ENCODE results near the gene NUBP2.
A peak's percentile ranks its signal among the peaks of the same experiment; 100 is the strongest.

Gene NUBP2

DNA sequence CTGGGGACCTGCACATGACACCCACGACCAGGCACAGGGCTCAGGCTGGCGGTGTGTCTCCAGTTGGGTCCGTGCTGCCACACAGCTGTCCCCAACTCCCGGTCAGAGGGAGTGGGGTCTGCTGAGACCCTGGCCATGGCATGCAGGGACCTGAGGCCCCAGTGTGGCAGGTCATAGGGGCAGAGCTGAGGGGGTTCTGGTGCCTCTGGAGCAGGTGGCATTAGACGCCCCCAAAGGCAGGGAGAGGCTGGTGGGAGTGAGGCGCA, 4.2 kb downstream of the NUBP2 start:
- DNase-seq = no peak

- DNase-seq = no peak
Measured at GRCh38 chr16:1787322-1788094, 4.7 kb downstream of the NUBP2 start.

GRCh38 chr16:1788095-1788707, 5.4 kb downstream of the NUBP2 start:
- no peak for DNase-seq

- DNase-seq = no peak
Measured at GRCh38 chr16:1788708-1789100, 5.9 kb downstream of the NUBP2 start.

GRCh38 chr16:1789643-1790045, 6.9 kb downstream of the NUBP2 start:
- no peak for DNase-seq

DNA sequence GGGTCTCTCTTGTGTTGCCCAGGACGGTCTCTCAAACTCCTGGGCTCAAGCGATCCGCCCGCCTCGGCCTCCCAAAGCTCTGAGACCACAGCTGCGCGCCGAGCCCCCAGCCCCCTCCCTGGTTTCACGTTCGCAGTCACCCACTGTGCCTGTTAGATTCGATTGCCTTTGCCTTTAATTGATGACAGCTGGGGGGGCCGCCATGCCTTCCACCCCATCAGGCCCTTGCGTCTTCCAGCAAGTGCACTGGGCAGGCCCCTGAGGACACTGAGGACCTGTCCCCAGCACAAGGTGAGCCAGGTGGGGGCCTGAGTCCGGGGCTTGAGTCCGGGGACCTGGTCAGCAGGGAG, 7.5 kb downstream of the NUBP2 start:
- no peak for DNase-seq

GRCh38 chr16:1790611-1791255, 8.0 kb downstream of the NUBP2 start:
- DNase-seq = no peak

DNA sequence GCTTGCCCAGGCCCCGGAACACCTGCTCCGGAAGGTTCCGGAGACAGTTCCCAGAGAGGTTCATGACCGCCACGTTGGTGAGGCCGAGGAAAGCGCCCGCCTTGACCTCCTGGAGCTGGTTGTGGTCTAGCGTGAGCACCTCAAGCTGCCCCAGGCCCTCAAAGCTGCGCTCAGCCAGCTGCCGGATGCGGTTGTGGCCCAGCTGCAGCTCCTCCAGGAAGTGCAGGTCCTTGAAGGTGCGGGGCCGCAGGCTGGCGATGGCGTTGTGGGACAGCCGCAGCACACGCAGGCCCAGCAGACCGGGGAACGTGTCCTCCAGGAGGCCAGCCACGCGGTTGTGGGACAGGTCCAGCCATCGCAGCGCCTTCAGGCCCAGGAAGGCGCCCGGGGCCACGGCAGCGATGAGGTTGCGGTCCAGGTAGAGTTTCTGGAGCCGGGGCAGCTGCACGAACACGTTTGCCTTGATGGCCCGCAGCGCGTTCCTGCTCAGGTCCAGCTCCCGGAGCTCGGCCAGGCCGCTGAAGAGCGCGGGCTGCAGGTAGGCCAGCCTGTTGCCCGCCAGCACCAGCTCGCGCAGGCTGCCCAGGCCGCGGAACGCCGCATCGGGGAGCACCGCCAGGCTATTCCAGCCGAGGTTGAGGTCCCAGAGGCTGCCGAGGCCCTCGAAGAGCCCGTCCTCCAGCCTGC, 8.6 kb downstream of the NUBP2 start:
- DNase-seq = no peak

- no peak for DNase-seq
Measured at GRCh38 chr16:1791943-1792812, 9.4 kb downstream of the NUBP2 start.

- no peak for DNase-seq
Measured at GRCh38 chr16:1792836-1793577, 10.2 kb downstream of the NUBP2 start.

DNA sequence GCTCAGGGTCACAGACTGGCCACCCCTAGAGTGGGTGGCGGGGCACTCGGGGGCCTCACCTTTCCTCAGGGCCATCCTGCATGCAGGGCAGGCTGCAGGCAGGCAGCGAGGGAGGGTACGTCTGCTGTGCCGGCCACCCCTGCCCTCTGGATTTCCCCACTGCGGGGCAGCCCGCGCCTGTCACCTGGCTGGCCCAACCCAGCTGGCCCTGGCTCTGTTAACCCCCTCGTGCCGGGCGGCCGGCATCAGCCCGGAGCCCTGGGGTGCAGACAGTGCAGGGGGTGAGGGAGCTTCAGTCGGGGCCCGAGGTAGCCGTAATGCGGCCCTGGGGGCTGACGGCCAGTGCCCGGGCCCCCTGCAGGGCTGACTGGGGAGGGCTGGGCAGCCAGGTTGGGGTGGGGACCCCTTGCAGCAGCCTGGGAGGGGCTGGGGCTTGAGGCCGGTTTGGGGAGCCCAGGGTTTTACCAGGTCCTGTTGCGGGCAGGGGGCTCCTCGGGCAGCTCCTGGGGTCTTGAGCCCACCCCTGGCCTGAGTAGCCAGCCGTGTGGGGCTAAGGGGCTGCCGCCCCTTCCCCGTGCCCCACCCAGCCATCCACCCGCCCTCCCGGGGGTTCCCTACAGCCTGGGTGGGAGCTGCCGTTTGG, 10.9 kb downstream of the NUBP2 start, which contains the start of gene IGFALS:
Gene IGFALS (minus strand): TSS at position 128 of the 643 bp plus-strand sequence. CDS start 53 bp downstream, at position 75.
- DNase-seq = no peak

- no peak for DNase-seq
Measured at GRCh38 chr16:1794221-1794871, 11.6 kb downstream of the NUBP2 start.

GRCh38 chr16:1794908-1795666, 12.3 kb downstream of the NUBP2 start:
- no peak for DNase-seq

GRCh38 chr16:1799263-1799662, 16.5 kb downstream of the NUBP2 start:
- DNase-seq = peak; percentile 19

- DNase-seq = no peak
Measured at GRCh38 chr16:1800701-1801100, 17.9 kb downstream of the NUBP2 start.

GRCh38 chr16:1807626-1808025, 24.9 kb downstream of the NUBP2 start:
- DNase-seq = no peak

GRCh38 chr16:1808691-1809090, 25.9 kb downstream of the NUBP2 start:
- no peak for DNase-seq

- DNase-seq = no peak
Measured at GRCh38 chr16:1809281-1809801, 26.6 kb downstream of the NUBP2 start.

DNA sequence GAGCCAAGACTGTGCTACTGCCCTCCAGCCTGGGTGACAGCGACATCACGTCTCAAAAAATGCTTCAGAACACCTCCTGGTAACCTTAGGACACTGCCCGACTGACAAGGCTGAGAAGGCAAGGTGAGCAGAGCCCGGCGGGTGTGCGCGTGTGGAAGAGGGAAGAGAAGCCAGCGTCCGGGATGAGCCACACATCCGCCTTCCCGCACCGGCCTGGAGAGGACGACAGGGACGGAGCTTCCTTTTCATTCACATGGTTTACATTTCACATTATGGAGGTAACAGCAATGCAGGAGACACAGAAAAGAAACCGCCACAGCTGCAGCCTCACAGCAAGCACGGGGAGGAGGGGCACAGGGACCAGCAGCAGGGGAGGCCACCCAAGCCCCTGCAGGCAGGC, 27.3 kb downstream of the NUBP2 start:
- no peak for DNase-seq

DNA sequence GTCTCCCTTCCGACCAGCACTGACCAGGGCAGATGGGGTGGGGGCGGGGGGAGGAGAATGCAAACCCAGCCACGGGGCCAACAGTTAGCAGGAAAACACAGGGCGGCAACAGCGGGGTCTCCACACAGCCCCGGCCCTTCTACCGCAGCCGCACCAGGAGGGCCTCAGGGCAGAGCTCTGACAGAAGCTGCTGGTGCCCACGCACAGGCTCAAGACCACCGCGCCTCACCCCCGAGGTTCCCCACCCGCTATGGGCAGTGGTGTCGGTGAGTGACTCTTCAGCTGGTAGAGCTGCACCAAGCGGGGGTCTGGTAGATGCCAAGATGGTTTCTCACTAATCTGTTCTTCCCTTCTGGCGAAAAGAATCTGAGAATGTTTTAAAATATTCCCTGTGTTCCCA, 27.8 kb downstream of the NUBP2 start:
- DNase-seq = no peak
